A549 treated with Hydrocortisone at 1 μM for 4 hours (cell line): Measurements from ENCODE around the gene FAM120A. TPM values are rescaled to one million over a fixed set of nuclear protein-coding genes. Genes with fewer than 3 reads are reported as not detected.

Experiments used
- total RNA-seq: library from RNA; stranded (reverse); fragments of 200-300 nt; extraction: Qiagen RNA extraction; gene quantifications from 5 replicates; pipeline ENCODE4 v1.2.3, GENCODE V29; 2022

The FAM120A gene, protein sequence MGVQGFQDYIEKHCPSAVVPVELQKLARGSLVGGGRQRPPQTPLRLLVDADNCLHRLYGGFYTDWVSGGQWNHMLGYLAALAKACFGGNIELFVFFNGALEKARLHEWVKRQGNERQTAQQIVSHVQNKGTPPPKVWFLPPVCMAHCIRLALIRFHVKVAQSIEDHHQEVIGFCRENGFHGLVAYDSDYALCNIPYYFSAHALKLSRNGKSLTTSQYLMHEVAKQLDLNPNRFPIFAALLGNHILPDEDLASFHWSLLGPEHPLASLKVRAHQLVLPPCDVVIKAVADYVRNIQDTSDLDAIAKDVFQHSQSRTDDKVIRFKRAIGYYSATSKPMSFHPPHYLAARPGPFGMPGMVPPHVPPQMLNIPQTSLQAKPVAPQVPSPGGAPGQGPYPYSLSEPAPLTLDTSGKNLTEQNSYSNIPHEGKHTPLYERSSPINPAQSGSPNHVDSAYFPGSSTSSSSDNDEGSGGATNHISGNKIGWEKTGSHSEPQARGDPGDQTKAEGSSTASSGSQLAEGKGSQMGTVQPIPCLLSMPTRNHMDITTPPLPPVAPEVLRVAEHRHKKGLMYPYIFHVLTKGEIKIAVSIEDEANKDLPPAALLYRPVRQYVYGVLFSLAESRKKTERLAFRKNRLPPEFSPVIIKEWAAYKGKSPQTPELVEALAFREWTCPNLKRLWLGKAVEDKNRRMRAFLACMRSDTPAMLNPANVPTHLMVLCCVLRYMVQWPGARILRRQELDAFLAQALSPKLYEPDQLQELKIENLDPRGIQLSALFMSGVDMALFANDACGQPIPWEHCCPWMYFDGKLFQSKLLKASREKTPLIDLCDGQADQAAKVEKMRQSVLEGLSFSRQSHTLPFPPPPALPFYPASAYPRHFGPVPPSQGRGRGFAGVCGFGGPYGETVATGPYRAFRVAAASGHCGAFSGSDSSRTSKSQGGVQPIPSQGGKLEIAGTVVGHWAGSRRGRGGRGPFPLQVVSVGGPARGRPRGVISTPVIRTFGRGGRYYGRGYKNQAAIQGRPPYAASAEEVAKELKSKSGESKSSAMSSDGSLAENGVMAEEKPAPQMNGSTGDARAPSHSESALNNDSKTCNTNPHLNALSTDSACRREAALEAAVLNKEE
- 65.8 to 89.7 TPM (median 74.4 TPM) in 5 replicates for total RNA-seq

DNA sequence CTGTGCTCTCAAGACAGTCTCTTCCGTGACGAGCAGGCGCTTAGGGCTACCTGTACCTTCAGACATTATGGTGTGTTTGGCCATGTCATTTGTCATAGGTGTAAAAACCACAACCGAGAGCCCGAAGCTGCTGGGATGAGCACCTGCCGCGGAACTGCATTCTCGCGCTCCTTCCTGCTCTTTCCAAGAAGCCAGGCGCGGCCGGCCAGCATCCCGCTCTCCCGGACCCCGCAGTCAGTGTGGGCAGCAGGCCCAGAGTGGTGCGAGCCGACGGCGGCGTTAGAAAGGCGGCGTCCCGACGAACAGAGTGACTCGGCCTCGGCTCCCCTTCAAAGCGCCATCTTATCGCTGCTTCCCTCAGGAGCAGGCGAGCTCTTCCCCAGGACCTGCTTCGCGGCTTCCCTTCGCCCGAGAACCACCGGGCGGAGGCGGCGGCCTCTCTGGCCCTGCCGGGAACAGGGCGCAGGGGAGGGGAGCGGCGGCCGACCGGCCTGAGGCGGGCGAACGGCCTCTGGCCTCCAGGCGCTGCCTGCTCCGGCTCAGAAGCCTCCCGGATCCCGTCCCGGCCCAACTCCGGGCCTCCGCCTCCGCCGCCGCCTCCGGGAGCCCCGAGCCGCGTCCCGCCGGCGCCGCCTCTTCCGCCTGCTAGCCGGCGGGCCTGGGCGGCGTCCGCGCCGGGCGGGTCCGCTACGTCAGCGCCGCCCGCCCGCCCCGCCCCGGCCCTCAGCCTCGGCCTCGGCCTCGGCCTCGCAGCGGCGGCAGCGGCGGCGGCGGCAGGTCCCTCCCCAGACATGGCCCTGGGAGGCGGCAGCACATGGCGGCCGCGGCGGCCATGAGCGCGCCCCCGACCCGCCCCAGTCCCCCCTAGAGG, at the start of gene FAM120A:
Gene FAM120A (plus strand): TSS at position 741 of the 871 bp plus-strand sequence. CDS start 231 bp downstream, outside the sequence.

DNA sequence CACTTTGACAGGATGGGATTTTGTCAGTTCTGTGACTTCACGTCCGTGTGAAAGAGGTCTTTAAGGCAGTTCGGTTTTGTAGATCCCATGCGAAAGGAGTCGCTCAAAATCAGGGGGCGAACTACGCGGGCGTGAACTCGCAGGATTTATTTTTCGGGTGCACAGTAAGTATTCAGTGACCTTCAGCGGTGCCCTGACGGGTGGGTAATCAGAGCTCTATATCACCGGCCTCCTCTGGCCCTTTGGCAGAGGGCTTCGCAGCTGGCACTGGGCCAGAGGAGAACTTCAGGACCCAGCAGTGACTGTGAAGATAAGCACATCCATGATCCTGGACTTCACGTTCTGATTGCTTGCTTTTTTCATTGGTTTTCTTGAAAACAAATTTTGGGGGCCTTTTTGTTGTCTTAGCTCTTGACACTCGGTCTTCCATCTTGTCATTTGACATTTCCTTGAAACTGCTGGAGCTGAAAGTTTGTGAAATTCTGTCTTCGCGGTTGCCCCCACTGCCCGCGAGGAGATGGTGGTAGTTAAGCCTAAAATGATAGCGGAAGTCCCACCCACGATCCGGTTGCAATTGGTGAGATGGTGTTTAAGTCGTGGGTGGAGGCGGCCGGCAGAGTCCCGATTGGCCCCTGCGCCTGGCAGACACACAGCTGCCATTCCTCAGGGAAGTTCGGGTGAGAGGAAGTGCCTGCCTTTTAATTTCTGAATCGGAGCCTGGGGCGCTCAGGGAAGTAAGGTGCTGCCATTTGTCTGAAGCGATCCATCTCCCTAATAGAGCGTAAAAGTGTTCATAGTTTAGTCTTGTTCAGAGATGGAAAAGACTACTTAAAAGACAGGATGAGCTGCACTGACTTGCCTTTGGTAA, 1.8 kb downstream of the FAM120A start, which contains the start of gene FAM120AOS:
Gene FAM120AOS (minus strand): TSS at position 535 of the 868 bp plus-strand sequence. CDS start 872 bp downstream, outside the sequence.

GRCh38 chr9:93576258-93577077, 125.0 kb downstream of the FAM120A start, which contains the start of gene PHF2:
Gene PHF2 (plus strand): TSS chr9:93576584. CDS start chr9:93576774, 190 bp downstream.

Other genes starting within 250 kb of the FAM120A start
- 47.6 to 50.1 TPM (median 49.2 TPM) in 5 replicates for gene FAM120AOS, start 1.9 kb downstream of the FAM120A start, total RNA-seq
- 14.5 to 18.2 TPM (median 16.5 TPM) in 5 replicates for gene PHF2, start 124.9 kb downstream of the FAM120A start, total RNA-seq